HG03064 (cell line): ENCODE results near the gene CLDN14.

ENCODE experiments used
- ATAC-seq: cut with Tn5 transposase; IDR thresholded peaks from one replicate; pipeline ENCODE4 v1.9.1; 2021; ENCODE audit warnings: low read depth; ENCODE audit not compliant: unreplicated experiment

Gene CLDN14

GRCh38 chr21:36473203-36473602 is 6.7 kb downstream of the CLDN14 start:
- no peak for ATAC-seq

GRCh38 chr21:36472377-36472776 is 7.5 kb downstream of the CLDN14 start:
- ATAC-seq = no peak

- ATAC-seq = no peak
These were observed 8.6 kb downstream of the CLDN14 start for GRCh38 chr21:36471254-36471723.

GRCh38 chr21:36470294-36470693 is 9.6 kb downstream of the CLDN14 start:
- no peak for ATAC-seq

- no peak for ATAC-seq
These were observed 13.8 kb downstream of the CLDN14 start for GRCh38 chr21:36466061-36466511.

- no peak for ATAC-seq
These were observed 14.4 kb downstream of the CLDN14 start for GRCh38 chr21:36465478-36465877.

GRCh38 chr21:36464590-36464989 is 15.3 kb downstream of the CLDN14 start:
- no peak for ATAC-seq

- no peak for ATAC-seq
These were observed 15.9 kb downstream of the CLDN14 start for GRCh38 chr21:36463991-36464390.

- no peak for ATAC-seq
These were observed 16.7 kb downstream of the CLDN14 start for GRCh38 chr21:36463204-36463603.

- no peak for ATAC-seq
These were observed 17.9 kb downstream of the CLDN14 start for GRCh38 chr21:36461918-36462486.

GRCh38 chr21:36461277-36461917 is 18.5 kb downstream of the CLDN14 start:
- no peak for ATAC-seq

- no peak for ATAC-seq
These were observed 19.1 kb downstream of the CLDN14 start for GRCh38 chr21:36460866-36461265.

GRCh38 chr21:36459098-36459497 is 20.8 kb downstream of the CLDN14 start:
- ATAC-seq = no peak

GRCh38 chr21:36456729-36457414 is 23.1 kb downstream of the CLDN14 start:
- no peak for ATAC-seq

GRCh38 chr21:36454706-36455105 is 25.2 kb downstream of the CLDN14 start:
- no peak for ATAC-seq

GRCh38 chr21:36454093-36454531 is 25.8 kb downstream of the CLDN14 start:
- no peak for ATAC-seq

- no peak for ATAC-seq
These were observed 27.6 kb downstream of the CLDN14 start for GRCh38 chr21:36452281-36452825.

- no peak for ATAC-seq
These were observed 28.4 kb downstream of the CLDN14 start for GRCh38 chr21:36451506-36451905.

GRCh38 chr21:36450511-36450910 is 29.4 kb downstream of the CLDN14 start:
- no peak for ATAC-seq

- ATAC-seq = no peak
These were observed 33.6 kb downstream of the CLDN14 start for GRCh38 chr21:36446301-36446700.

- no peak for ATAC-seq
These were observed 38.2 kb downstream of the CLDN14 start for GRCh38 chr21:36441715-36442114.
